Lower leg skin (tissue), 3 donors: ENCODE results near the gene AP1G1.

Source experiments
- POLR2A ChIP-seq, 2 donors: fragments of 450-650 bp; IDR thresholded peaks; one replicate each; pipeline ENCODE4 v1.6.1; 2016 to 2017; ENCODE audit warnings: antibody characterized with exemption in 2 of 2, mild to moderate bottlenecking in 1 of 2, moderate library complexity in 1 of 2
- TF ChIP-seq, protein P1 (sequence below), 3 donors: fragments of 450-650 bp; IDR thresholded peaks; one replicate each; pipeline ENCODE4 v1.5.1; 2016; ENCODE audit warnings: antibody characterized with exemption in 3 of 3, mild to moderate bottlenecking in 3 of 3, moderate library complexity in 2 of 3

DNA sequence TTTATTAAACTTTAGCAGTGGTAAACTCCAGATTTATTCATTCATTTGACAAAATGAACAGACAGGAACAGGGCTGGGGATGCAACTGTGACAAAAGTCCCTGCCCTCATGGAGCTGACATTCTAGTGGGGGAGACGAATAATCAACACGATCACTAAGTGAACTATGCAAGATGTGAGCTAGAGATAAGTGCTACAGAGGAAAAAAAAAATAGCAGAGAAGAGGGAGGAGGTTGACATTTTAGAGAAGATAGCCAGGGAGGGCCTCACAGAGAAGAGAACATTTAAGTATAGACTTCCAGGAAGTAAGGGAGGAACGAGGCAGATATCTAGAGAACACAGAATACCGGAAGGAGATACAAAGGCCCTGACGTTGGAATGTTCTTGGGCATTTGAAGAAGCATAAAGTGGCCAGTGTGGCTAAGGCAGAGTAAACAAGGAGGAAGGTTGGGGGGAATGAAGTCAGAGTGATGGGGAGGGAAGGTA, 17.9 kb upstream of the AP1G1 start:
- TF ChIP-seq, protein P1, sequence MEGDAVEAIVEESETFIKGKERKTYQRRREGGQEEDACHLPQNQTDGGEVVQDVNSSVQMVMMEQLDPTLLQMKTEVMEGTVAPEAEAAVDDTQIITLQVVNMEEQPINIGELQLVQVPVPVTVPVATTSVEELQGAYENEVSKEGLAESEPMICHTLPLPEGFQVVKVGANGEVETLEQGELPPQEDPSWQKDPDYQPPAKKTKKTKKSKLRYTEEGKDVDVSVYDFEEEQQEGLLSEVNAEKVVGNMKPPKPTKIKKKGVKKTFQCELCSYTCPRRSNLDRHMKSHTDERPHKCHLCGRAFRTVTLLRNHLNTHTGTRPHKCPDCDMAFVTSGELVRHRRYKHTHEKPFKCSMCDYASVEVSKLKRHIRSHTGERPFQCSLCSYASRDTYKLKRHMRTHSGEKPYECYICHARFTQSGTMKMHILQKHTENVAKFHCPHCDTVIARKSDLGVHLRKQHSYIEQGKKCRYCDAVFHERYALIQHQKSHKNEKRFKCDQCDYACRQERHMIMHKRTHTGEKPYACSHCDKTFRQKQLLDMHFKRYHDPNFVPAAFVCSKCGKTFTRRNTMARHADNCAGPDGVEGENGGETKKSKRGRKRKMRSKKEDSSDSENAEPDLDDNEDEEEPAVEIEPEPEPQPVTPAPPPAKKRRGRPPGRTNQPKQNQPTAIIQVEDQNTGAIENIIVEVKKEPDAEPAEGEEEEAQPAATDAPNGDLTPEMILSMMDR (IDR thresholded peaks at IDR 0.05): no peak
- no peak for TF ChIP-seq POLR2A (IDR thresholded peaks at IDR 0.05)
